Breast epithelium (tissue), 4 donors: ENCODE data around the gene IGFBP4. TPM values are rescaled to one million over a fixed set of nuclear protein-coding genes. Genes with fewer than 3 reads are reported as not detected.

Experiments used
- DNase-seq, 2 donors: peaks; one replicate each; pipeline ENCODE4 v3.0.0-alpha.2; 2019; ENCODE audit warnings: low spot score in 2 of 2
- H3K27ac ChIP-seq, 2 donors: fragments of 200-600 bp; sonication (generic) in 1 of 2; one replicate each; pipeline ENCODE4 v1.5.1; 2016 to 2019; ENCODE audit warnings: mild to moderate bottlenecking in 1 of 2
- H3K27me3 ChIP-seq, 2 donors: fragments of 200-600 bp; sonication (generic) in 1 of 2; one replicate each; pipeline versions ENCODE4 v1.5.1 to v1.6.0; 2017 to 2019; ENCODE audit warnings: control low read depth in 1 of 2, mild to moderate bottlenecking in 1 of 2
- H3K36me3 ChIP-seq: fragments of 200-600 bp; one replicate; pipeline ENCODE4 v1.5.1; 2019
- H3K4me1 ChIP-seq, 2 donors: fragments of 200-600 bp; sonication (generic); one replicate each; pipeline ENCODE4 v1.5.1; 2016 to 2019; ENCODE audit warnings: control low read depth in 1 of 2
- H3K4me3 ChIP-seq, 3 donors: fragments of 200-600 bp; sonication (generic); 1 replicate in 2 of 3; 2 replicates in 1 of 3; pipeline ENCODE4 v1.5.1; 2016 to 2019; ENCODE audit warnings: mild to moderate bottlenecking in 3 of 3, moderate library complexity in 2 of 3
- H3K9me3 ChIP-seq, 2 donors: fragments of 200-600 bp; sonication (generic) in 1 of 2; one replicate each; pipeline ENCODE4 v1.5.1; 2016 to 2019; ENCODE audit warnings: control low read depth in 1 of 2
- POLR2A ChIP-seq: fragments of 450-650 bp; IDR thresholded peaks from one replicate; pipeline ENCODE4 v1.6.1; 2016; ENCODE audit warnings: antibody characterized with exemption, mild to moderate bottlenecking, moderate library complexity
- POLR2AphosphoS5 ChIP-seq, 3 donors: sonication (generic); formaldehyde crosslinking; IDR thresholded peaks; one replicate each; pipeline ENCODE4 v1.6.1; 2017; ENCODE audit warnings: antibody characterized with exemption in 3 of 3
- intact Hi-C: fragments of 100-400 bp; cut with DNase I; formaldehyde crosslinking; loops from one replicate; pipeline ENCODE4 v1.15.1; 2023; ENCODE audit warnings: low total_unique reads
- total RNA-seq, 3 donors: library from RNA; depleted of rRNA; stranded (reverse); fragments of >200 nt; gene quantifications; one replicate each; pipeline ENCODE4 v1.1.0, GENCODE V29; 2016
- TF ChIP-seq, protein P1 (sequence below), 3 donors: fragments of 450-650 bp; IDR thresholded peaks; one replicate each; pipeline ENCODE4 v1.5.1; 2016 to 2017; ENCODE audit warnings: antibody characterized with exemption in 3 of 3, mild to moderate bottlenecking in 3 of 3, moderate library complexity in 3 of 3

IGFBP4 gene
- total RNA-seq, 3 donors from 2014 or later = 191 to 893 (median 278) TPM

DNA sequence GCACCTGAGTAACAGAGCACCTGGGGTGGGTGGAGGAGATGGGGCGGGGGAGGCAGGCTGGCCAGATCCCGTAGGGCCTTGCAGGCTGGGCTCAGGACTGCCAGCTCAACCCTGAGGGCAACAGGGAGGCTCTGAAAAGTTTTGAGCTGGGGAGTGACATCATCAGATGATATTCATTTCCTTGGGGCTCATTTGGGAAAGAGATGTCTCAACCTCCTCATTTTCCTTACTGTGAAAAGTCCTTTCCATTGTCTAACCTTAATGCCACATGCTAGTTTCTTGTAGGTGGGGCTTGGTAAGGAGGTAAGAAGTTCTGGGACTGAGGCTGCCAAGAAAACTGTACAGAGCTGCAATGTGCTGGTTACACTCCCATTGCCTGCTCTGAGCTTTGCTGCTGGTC, 54.4 kb downstream of the IGFBP4 start:
- intact Hi-C loops = loop anchor here (1.0 kb wide), 1 partner anchor 43 kb away; no protein-coding TSS in a partner anchor
- TF ChIP-seq, protein P1, sequence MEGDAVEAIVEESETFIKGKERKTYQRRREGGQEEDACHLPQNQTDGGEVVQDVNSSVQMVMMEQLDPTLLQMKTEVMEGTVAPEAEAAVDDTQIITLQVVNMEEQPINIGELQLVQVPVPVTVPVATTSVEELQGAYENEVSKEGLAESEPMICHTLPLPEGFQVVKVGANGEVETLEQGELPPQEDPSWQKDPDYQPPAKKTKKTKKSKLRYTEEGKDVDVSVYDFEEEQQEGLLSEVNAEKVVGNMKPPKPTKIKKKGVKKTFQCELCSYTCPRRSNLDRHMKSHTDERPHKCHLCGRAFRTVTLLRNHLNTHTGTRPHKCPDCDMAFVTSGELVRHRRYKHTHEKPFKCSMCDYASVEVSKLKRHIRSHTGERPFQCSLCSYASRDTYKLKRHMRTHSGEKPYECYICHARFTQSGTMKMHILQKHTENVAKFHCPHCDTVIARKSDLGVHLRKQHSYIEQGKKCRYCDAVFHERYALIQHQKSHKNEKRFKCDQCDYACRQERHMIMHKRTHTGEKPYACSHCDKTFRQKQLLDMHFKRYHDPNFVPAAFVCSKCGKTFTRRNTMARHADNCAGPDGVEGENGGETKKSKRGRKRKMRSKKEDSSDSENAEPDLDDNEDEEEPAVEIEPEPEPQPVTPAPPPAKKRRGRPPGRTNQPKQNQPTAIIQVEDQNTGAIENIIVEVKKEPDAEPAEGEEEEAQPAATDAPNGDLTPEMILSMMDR (IDR thresholded peaks at IDR 0.05) = no peak
- TF ChIP-seq POLR2AphosphoS5 (IDR thresholded peaks at IDR 0.05) (no peak), POLR2A (no peak)
- peaks cover 0 to 3% of the 10 kb centered on the region in 2 donors for H3K4me1 ChIP-seq
- H3K9me3 ChIP-seq = no peaks in the 10 kb centered on the region
- DNase-seq = peak in 1 of 2 donors; percentile 29
- peak overlapping the region; percentile 77 to 87 for H3K27ac ChIP-seq
- H3K36me3 ChIP-seq = no peaks in the 10 kb centered on the region
- H3K27me3 ChIP-seq = no peaks in the 10 kb centered on the region
- peak overlapping the region in 2 of 3 donors; percentile 57 to 64 for H3K4me3 ChIP-seq

DNA sequence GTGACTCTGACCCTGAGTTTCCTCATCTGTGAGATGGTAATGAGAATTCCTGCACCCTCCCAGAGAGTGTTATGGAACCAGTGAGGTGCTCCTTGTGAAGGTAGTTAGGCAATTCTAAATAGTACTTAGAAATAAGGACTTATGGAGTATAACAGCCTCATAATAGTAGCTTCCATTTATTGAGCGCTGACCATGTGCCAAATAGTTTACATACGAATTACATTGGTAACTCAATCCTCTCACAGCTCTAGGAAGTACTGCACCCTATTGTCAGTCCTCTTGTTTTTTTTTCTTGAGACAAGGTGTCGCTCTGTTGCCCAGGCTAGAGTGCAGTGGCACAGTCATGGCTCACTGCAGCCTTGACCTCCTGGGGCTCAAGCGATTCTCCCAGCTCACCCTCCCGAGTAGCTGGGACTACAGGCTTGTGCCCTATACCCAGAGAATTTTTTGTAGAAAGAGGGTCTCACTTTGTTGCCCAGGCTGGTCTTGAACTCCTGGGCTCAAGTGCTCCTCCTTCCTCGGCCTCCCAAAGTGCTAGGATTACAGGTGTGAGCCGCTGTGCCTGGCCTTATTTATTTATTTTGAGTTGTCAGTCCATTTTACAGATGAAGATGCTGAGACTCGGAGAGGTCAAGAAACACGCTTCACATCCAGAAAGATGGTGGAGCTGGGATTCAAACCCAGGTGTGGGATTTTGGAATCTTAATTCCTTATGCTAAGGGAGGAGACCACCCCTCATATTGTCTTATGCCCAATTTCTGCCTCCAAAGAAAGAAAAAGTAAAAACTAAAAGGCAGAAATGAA, 55.2 kb downstream of the IGFBP4 start:
- intact Hi-C loops = no loop called here
- H3K36me3 ChIP-seq = no peaks in the 10 kb centered on the region
- H3K4me1 ChIP-seq = peaks cover 0 to 3% of the 10 kb centered on the region in 2 donors
- H3K9me3 ChIP-seq = no peaks in the 10 kb centered on the region
- H3K4me3 ChIP-seq = peak overlapping the region in 2 of 3 donors; percentile 57 to 64
- no peaks in the 10 kb centered on the region for H3K27me3 ChIP-seq
- TF ChIP-seq, protein P1 (IDR thresholded peaks at IDR 0.05) = no peak
- TF ChIP-seq POLR2A (no peak), POLR2AphosphoS5 (IDR thresholded peaks at IDR 0.05) (no peak)
- DNase-seq = no peak
- H3K27ac ChIP-seq = peak overlapping the region; percentile 77 to 87

DNA sequence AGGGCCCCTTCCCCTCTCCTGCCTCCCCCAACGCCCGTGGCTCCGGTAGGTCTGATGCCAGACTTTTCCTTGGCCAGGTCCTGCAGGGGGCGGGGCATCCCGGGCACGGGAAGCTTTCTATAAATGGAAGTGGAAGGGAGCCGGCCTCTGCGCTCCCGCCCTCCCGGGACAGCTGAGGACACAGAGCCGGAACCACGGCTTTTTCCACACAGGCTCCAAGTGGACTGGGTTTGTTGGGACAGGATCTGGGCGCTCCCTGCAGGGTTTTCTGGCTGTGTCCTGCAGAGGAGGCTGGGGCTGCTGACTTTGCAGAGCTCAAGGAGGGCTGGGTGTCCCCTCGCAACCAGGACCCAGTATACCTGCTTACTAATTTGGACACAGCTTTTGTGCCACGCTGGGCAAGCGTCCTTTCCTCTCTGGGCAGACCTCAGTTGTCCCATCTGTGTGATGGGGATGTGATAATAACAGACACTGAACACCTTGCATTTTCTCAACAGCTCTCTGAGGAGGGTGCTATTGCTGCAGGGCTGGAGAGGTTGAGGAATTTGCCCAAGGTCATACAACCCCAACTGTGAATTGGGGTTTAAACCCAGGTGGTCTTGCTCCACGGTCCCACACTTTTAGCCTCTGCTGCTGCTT, 56.4 kb downstream of the IGFBP4 start:
- H3K27me3 ChIP-seq = no peaks in the 10 kb centered on the region
- peaks cover 0 to 3% of the 10 kb centered on the region in 2 donors for H3K4me1 ChIP-seq
- DNase-seq = peak; percentile 94
- H3K4me3 ChIP-seq = peak overlapping the region in 2 of 3 donors; percentile 57 to 64
- H3K27ac ChIP-seq = peak overlapping the region; percentile 77 to 87
- TF ChIP-seq POLR2A (peak; percentile 17), POLR2AphosphoS5 (IDR thresholded peaks at IDR 0.05) (peak; percentile 45 to 69 (median 48))
- TF ChIP-seq, protein P1 (IDR thresholded peaks at IDR 0.05) = no peak
- H3K9me3 ChIP-seq = no peaks in the 10 kb centered on the region
- no peaks in the 10 kb centered on the region for H3K36me3 ChIP-seq
- intact Hi-C loops = no loop called here

DNA sequence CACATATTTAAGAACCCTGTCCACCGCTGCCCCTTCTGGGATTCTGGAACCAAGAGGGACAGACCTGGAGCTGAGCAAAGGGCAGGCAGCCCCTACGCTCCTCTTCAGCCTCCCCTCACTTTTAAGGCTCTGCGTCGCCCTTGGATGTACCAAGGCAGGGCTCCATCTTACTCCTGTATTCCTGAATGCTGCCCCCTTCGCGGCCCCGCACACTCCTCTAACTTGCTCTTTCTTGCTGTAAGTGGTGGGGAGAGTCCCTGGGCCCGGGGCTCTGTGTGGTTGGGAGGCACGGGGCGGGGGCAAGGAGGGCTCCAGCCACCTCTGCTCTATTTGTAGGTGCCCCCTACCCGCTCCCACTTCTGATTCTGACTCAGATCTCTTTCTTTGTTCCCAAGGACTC, 56.9 kb downstream of the IGFBP4 start:
- Histone ChIP-seq H3K4me3 (peak overlapping the region in 2 of 3 donors; percentile 57 to 64), H3K27ac (peak overlapping the region; percentile 77 to 87), H3K4me1 (peaks cover 0 to 3% of the 10 kb centered on the region in 2 donors), H3K9me3 (no peaks in the 10 kb centered on the region), H3K36me3 (no peaks in the 10 kb centered on the region), H3K27me3 (no peaks in the 10 kb centered on the region)
- TF ChIP-seq POLR2AphosphoS5 (IDR thresholded peaks at IDR 0.05) = no peak
- TF ChIP-seq, protein P1 (IDR thresholded peaks at IDR 0.05) = no peak
- TF ChIP-seq POLR2A = no peak
- peak in 1 of 2 donors; percentile 37 for DNase-seq
- intact Hi-C loops = no loop called here

DNA sequence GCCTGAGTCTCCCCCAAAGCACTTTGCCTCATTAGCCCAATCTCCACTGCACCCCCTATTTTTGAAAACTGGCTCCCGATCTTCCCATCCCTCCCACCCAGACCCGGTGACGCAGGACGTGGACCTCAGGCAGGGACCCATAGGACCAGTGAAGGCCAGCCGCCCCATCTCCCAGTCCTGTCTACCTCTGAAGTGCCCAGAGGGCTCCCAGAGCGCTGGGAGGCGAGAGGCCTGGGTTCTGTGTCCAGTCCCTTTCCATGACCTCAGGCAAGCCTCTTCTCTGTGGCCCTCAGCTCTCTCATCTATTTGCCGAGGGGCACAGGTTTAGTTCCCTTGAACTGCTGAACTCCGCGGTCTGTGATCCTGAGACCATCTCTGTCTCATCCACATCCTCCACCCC, 57.5 kb downstream of the IGFBP4 start:
- peak overlapping the region in 2 of 3 donors; percentile 57 to 64 for H3K4me3 ChIP-seq
- intact Hi-C loops = no loop called here
- no peaks in the 10 kb centered on the region for H3K27me3 ChIP-seq
- no peaks in the 10 kb centered on the region for H3K36me3 ChIP-seq
- peak overlapping the region; percentile 77 to 87 for H3K27ac ChIP-seq
- no peaks in the 10 kb centered on the region for H3K9me3 ChIP-seq
- no peak for DNase-seq
- TF ChIP-seq, protein P1 (IDR thresholded peaks at IDR 0.05) = no peak
- TF ChIP-seq POLR2A = no peak
- TF ChIP-seq POLR2AphosphoS5 (IDR thresholded peaks at IDR 0.05) = no peak
- peaks cover 0 to 3% of the 10 kb centered on the region in 2 donors for H3K4me1 ChIP-seq
